ENCODE results near the gene PDE4D. TPM values are rescaled to one million over a fixed set of nuclear protein-coding genes. Genes with fewer than 3 reads are reported as not detected.

Gene PDE4D
- polyA plus RNA-seq, 1 donor, result 23.1 TPM

DNA sequence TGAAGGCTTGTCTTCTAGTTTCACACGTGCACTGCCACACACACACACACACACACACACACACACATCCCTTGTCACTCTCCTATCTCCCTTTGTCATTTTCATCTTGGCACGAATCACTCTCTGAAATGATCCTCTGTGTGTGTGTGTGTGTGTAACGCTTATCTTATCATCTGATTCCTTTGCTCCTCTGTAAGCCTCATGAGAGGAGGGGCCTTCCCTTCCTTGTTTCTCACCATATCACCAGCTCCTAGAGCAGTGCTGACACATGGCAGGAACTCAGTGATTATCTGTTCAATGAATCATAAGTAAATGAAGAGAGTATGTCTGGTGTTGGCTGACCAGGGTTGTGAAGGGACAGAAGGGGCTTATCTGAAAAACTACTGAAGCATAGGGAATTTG lies 53.3 kb downstream of the PDE4D start:
- no peak for DNase-seq

DNA sequence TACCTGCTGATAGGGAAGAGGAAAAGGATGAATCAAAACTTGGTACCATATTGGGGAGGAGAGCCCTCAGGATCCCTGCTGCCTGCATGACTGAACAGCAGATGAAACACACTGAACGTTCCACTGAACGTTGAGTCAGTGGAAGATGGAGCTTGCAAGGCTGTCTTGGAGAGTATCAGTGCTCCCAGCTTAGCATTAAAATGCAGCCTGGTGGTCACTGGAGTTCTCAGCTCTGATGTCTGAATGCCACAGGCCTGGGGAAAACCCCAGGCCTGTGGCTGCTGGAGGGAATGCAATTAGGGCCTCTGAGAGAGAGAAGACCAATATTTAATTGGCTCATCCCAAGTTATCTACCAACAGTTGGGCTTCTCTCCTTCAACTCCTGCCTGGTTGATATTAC lies 54.5 kb downstream of the PDE4D start:
- no peak for DNase-seq

DNA sequence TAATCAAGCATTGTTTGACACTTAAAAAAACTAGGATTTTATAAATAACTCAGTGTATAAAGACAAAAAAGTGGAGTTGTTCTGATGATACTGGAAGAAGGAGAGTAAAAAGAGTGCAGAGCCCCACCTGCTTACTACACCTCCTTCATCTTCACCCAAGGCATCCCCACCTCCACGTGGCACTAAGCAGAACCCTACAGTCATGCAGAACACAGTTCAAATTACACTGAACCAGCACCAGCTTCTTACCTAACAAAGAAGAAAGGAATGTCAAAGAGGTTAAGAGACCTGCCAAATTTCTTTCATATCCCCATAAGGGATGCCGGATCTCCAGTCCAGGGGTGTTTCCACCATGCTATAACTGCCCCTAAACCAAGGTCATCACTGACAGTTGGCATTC lies 55.5 kb downstream of the PDE4D start:
- no peak for DNase-seq

DNA sequence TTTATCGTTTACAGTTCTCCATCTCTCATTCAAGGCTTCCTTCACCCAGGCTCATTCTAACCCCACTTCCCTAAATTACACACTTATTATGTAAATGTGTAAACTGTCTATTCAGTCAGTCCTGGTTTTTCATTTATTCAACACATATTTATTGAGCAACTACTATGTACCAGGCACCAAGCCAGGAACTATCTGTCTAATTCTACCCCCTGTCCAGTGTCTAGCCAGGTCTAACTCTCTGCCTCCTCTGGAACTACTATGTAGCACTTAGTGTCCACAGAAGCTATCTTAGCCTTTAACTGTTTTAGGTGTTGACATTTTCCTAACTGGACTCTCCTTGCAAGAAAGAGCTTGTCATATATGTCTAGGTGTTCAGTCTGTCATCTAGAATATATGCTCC lies 56.5 kb downstream of the PDE4D start:
- DNase-seq, result no peak

DNA sequence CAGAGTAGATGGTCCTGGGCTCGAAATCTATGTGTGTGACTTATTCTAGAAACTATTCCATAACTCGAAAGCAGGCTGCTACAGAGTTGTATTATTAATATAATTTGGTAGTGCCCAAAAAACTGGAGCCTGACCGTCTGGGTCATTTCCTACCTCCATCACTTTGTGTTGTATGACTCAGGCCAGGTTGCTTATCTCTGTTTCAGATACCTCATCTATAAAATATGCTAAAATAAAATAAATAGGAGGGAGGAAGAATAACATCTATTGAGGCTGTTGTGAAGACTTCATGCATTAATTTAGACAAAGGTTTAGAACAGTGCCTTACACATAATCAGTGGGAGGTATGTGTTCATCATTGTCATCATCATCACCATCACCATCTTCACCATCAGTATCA lies 57.7 kb downstream of the PDE4D start:
- no peak for DNase-seq

DNA sequence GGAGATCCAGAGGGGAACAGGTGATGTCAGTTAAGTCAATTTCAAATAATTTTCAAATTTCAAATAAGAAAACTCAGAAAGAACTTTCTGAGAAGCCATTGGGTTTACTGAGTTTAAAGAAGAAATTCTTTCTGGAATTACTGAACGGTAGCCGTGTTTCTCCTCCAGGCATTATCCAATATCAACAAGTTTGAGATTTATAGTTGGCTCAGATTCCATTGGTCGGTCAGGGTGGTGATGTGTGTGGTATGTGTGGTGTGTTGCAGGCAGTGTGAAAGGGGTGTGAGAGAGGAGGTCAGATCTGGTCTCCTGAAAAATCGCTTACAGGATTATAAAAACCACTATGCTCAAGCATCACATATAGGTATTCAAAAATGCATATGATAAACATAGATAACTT lies 60.1 kb downstream of the PDE4D start:
- DNase-seq, result no peak

DNA sequence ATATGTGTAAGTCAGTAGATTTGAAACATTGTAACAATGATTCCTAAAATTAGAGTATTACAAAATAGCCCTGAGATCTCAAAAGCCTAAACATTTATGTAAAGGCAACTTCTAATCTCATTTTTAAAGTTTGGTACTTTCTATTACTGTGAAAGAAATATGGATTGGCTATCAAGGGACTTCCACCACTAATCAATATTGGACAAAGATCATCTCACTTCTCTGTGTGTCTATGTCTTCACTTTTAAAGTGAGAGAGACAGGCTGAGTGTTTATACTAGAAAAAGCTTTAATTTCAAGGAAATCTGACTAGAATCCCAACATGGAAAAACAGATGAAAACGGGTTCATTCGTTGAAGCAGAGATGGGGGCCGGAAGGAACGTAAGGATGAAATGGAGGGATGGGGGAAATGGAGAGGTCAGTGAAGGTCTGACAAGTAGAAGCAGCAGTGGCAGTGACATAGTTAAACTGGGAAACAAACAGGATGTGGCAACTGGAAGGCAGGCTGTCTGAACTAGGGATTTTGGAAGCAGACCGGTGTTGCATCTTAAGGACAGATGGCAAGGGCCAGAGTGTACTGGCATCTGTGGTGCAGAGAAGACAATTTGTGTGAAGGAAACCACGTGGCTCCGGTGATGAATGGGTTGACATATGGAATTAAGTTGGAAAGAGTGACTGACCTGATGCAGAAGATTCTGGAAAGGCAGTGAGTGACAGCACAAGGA lies 60.8 kb downstream of the PDE4D start:
- DNase-seq, result no peak

DNA sequence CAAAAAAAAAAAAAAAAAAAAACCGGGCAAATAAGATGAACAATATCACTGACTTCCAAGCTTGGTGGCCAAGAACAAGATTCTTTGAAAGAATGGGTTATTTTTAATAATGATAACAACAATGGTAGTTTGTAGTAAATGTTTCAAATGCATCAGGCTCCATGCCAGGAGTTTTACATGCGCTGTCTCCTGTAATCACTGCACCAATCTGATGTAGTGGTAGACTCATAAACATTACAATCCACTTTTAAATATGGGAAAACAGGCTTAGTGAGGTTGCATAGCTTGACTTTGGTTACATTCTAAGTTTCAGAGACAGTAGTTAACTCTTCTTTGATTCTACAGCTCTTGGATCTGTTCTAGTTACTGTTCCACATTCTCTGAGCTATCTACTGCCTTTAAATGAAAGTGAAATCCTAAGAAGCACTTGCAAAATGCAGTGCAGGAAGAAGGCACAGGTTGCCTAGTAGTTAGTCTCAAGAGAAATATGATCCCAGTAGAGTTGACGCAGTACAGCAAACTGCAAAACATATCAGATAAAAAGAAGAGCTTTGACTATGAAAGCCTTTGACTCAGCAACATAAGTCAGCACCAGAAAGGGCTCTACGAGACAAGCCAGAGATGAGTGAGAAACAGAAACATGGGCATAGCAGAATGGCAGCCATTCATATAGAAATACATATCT lies 62.1 kb downstream of the PDE4D start:
- no peak for DNase-seq

DNA sequence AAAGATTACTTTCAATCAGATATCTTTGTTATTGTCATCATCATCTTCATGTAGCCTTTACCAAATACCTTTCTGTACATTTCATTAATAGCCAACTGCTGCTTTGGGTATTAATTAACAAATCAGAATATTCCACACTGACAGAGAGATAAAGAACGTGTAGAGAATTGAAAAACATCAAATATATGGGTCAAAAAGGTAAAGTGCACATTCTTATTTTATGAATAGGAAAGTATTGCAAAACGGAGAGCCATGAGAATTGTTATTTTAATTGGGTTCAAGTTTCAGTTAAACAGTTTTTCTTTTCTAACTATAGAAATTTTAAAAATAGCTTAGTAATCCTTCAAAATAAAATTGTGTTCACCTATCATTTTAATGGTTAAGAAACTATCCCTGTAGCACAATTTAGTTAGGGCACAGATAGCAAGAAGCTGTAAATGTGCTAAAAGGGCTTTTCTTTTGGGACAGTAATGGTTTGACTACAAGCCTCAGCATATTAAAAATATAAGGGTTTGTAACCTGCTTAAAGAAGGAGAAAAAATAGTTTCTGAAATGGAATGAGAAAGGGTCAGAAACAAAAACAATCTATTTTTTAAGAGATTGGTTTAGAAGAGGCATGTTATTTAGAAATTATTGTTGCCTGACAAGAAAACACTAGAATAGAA lies 62.9 kb downstream of the PDE4D start:
- no peak for DNase-seq

DNA sequence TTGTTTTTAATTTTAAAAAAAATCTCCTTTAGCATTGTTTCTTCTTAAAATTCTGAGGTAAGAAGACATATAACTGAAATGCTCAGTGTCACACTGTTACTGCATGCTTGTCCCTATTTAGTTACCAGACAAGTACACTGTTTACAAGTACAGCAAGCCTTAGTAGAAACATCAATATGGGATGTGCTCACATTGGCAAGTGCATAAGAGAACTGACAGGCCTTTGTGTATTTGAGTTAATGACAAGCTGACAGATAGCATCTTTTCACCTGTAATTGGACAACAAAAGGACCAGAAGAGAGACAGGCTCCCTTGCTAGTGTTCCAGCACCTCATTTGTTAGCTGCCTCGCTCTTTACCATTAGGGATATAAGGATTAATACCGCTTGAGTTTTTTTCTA lies 63.6 kb downstream of the PDE4D start:
- no peak for DNase-seq

DNA sequence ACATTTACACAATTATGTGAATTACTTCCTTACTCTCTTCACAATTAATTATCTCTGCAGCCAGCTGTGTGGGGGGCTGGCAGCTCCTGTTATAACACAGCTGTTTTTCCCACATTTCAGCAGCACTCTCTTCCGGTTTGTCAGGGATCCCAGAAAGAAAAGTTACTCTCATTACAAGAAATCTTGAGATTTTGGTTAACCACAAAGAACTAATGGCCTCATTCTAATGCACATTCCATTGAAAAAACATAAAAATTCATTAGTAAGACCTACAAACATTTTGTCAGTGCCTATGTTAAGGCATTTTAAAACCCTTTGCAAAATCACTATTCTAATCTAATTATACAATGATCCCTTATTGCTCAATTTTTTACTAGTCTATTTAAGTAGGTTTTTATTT lies 64.1 kb downstream of the PDE4D start:
- DNase-seq, result peak; percentile 52

DNA sequence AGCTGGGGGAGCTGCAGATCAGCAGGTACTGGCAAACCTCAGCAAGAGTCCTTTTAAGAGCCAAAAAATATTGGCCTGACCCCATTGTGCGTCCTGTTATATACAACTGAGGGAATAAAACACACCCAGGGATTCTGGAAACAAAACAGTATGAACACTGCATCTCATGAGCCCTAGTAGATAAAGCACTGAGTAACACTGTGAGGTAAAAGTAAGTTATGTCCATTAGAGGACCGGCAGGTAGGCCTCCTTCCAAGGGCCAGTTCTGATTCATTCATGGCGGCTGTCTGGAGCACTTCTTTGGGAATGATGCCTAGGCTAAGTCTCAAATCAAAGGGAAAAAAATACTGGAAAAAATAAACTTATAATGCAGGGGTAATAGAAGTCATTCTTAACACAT lies 64.9 kb downstream of the PDE4D start:
- DNase-seq, result no peak

DNA sequence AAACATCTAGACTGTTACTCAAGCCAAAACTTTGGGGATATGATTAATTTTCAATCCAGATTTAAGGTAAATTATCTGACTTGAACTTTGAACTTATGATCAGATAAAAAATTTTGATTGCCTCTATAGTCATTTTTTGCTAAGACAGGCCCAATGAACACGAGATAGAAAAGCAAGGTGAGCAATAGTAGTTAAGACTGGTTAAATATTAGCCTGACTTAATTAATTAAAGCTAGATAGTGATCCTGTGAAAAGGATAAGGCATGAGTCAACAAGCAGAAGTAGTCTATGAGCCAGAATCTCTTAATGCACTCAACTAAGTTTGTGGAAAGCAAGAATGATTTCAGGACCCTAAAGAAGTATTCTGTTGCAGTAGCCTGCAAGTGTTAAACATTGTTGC lies 66.5 kb downstream of the PDE4D start:
- no peak for DNase-seq

DNA sequence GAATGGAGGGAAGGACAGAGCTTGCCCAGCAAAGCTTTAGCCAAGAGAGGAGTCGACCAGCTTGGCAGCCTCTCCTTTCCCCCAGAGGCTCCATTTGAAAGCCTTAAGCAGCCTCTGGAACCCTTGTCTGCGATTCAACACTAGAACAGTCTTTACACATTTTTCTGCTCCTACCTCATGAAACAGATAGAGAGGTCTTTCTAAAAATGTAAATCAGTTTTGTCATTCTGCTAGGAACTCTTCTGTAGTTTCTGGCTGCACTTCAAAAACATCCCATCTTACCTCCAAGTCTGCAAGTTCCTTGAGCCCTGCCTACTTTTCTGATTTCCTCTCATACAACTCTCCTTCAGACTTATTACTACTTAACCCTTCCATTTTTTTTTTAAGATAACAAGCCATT lies 70.1 kb downstream of the PDE4D start:
- no peak for DNase-seq

DNA sequence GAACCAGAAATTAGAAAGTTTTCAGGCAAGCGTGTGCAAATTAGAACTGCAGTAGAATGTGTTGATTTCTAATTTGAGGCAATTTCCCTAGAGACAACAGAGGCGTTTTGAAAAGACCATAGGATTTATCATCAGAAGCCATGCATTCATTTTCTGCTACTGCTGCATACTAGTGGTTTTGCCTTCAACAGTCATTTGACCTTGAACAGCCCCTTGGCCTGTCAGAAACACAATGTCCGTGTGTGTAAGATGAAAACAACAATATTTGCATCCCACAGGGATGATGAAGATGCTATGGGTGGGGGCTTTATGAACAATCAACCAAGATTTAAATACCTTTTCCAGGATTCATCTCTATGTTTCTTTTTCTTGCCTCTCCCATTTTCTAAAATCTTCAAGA lies 73.7 kb downstream of the PDE4D start:
- no peak for DNase-seq

DNA sequence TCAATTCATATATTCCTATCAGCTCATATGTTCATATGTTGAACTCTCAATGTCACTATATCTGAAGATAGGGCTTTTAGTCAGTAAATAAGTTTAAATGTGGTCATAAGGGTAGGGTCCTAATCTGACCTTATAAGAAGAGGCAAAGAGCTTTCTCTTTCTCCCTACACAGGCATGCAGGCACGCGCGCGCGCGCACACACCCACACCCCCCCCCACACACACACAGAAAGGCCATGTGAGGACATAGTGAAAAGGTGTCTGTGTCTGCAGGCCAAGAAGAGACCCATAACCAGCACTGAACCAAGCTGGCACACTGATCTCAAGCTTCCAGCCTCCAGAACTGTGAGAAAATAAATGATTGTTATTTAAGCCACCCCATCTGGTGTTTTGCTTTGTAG lies 76.0 kb downstream of the PDE4D start:
- DNase-seq, result no peak

DNA sequence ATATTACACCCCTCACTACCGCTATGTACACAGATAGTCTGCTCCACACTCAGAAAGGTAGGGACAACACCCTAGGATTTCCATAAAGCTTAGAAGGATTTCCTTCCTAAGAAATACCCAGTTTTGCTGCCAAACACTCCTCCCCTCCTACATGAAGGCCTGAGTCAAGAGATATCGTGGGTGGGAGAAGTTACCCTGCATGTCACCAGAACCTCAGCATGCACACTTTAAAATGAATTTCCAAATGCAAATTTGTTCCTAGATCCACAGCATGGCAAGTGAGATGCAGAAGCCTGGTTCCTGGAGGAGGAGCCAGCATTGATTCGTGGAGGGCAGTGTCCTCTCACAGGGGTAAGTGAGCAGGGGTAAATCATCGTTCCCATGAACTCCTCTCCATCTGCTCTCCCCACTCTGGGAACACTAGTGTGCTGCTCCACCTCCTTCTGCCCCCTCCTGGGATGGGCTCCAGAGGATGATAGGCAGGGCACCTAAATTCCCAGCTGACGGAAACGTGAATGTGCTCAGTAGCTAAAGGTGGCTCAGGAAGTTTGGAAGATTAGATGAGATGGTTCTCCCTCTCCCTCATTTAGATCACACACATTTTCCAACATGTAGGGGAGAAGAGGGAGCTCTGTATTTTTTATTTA lies 76.7 kb downstream of the PDE4D start:
- DNase-seq, result no peak

DNA sequence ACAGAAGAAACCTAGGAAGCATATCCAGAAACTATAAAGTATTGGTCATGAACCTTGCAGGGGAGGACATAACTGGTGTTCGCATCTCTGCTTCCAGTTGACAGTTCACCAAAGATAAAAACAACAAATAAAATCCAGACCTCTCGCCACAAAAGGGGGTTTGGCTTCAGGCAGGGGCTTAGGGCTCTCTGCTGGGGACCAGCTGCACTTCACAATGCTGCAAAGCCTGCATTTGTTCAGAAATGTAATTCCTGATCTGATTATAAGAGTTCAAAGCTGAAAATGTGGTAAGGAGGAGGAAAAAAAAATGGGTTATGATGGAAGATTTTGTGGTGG lies 79.0 kb downstream of the PDE4D start:
- DNase-seq, result no peak

DNA sequence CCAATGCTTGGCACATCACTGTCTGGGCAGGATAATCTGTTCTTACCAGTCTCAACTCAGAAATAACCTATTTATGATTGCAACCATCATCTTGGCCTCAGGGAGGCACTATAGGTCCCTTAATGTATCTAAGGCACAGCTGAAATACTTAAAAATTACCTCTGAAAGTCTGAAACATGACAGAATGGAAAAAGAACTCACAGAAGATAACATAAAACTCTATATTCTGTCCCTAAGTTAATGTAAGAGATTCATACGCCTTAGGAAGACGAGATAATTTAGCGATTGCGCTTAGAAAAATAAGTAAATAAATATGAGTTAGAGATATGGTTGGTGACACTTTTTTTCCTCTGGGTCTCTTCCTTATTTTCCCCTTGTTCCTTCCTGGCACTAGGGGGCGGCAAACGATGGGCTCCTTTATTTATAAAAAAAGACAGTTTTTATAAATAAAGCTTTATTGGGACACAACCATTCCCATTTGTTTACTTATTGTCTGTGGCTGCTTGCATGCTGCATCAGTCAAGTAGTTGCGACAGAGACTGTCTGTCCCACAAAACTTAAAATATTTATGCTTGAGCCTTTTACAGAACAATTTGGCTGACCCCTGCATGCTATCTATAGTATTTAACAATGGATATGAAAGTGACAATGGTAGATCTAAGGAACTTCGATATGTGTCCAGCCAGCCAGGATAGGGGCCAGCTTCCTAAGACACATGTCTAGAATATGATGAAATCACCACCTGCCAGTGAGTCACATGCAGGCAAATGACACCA lies 79.6 kb downstream of the PDE4D start:
- peak; percentile 64 for DNase-seq

DNA sequence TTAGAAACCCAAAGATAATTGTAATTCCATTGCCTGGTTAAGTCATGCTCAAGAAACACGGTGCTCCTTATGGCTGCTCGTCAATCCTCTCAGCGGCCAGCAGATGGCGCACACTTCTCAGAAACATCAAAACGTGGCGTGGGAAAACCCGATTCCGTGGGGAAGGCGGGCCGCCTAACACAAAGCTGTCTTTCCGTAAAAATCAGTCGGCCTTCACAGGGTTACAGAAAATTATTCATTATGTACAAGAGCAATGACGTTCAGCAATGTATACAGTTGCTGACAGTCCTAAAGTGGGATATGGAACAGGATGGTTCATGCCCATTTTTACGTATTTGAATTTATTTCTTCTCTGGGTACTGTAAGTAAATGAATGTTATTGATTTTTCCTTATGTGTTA lies 83.5 kb downstream of the PDE4D start:
- peak; percentile 76 for DNase-seq

DNA sequence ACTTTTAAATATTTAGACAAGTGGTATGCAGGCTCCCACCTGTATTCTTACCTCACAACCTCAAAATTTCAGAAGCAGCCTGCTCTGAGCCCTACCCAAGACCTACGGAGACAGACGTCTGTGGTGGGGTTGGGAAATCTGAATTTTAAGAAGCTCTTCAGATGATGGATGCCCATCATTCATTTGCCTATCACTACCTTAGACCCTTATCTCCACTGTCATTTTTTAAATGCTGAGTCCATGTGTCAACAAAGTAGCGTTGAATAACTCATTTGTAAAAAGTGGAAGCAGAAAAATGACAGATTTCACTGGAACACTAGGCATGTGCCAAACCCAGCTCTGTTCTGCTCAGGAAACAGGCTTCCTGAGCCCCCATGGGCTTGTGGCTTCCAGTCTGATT lies 85.7 kb downstream of the PDE4D start:
- DNase-seq, result no peak

DNA sequence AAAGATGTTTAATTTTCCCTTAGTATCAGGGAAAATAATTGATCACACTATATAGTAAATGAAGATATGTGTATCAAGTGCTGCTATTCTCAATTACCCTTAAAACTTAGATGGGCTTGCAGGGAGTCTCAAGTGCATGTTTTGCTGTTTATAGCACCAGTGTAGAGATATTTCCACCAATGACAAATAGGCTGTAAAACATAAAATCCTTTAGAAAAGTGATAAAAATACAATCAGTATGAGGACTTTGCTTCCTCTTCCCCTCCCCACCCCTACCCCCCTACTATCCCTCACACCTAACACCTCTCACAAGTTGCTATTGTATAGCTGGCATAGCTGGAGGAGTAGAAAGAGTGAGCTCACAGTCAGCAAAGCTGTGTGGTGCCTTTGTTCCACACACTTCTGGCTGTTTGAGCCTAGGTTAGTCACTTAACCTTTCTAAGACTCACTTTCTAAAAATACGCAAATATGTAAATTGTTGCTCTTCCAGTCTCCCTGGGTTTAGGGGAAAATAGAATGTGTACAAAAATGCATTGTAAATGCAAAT lies 93.1 kb downstream of the PDE4D start:
- no peak for DNase-seq

All from left kidney (tissue), 2 donors.